ENCODE measurements around the gene FIZ1.

Gene FIZ1

DNA sequence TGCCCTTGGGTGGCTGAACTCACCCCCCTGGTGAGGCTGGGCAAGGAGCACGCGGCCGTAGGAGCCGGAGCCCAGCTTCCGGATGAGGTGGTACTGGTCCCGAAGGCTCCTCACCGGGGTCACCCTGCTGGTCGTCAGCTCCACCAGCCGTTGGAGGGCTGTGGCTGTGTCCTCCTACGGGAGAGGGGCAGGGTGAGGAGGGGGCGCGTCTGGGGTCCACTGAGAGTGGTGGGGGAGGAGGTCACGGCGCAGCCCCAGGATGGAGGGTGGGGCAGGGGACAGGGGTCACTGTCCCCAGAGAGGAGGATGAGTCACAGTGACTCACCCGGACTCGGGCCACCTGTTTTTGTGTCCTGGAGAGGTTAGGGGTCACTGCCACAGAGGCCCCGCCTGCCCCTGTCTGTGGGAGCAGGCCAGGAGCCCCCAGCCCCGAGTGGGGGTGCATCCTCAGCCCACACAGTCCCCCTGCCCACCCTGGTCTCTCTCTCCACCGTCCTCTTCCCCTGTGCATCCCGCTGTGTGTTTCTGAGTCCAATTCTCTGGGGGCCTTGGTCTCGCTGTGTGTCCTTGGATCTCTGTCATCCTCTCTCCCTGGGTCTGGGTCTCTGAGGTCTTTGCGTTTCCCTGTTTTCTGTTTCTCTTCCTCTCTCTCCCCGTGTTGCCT is 54.4 kb downstream of the FIZ1 start:
- TF ChIP-seq, protein P1, sequence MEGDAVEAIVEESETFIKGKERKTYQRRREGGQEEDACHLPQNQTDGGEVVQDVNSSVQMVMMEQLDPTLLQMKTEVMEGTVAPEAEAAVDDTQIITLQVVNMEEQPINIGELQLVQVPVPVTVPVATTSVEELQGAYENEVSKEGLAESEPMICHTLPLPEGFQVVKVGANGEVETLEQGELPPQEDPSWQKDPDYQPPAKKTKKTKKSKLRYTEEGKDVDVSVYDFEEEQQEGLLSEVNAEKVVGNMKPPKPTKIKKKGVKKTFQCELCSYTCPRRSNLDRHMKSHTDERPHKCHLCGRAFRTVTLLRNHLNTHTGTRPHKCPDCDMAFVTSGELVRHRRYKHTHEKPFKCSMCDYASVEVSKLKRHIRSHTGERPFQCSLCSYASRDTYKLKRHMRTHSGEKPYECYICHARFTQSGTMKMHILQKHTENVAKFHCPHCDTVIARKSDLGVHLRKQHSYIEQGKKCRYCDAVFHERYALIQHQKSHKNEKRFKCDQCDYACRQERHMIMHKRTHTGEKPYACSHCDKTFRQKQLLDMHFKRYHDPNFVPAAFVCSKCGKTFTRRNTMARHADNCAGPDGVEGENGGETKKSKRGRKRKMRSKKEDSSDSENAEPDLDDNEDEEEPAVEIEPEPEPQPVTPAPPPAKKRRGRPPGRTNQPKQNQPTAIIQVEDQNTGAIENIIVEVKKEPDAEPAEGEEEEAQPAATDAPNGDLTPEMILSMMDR (IDR thresholded peaks at IDR 0.05; ENCODE audit: low read depth, low read length) = no peak
- no peak overlapping the region for H3K4me3 ChIP-seq (ENCODE audit: low read depth, low read length)

DNA sequence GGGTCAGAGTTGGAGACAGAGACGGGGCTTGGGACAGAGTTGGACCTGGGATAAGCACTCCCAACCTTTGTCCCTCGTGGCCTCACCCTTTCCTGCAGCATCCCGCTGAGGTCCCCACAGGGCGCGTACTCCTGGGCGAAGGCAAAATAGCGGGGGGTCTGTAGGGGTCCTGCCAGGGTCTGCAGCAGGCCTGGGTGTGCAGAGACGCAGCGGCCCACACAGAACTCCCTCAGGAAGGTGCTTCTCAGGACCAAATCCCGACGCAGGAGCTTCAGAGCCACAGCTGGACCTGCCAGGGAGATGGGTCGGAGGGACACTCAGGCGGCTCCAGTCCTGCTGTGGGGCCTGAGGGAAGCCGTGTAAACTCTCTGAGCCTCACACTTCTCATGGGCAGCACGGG is 55.3 kb downstream of the FIZ1 start:
- TF ChIP-seq, protein P1 (IDR thresholded peaks at IDR 0.05; ENCODE audit: low read depth, low read length) = no peak
- H3K4me3 ChIP-seq (ENCODE audit: low read depth, low read length) = no peak overlapping the region

DNA sequence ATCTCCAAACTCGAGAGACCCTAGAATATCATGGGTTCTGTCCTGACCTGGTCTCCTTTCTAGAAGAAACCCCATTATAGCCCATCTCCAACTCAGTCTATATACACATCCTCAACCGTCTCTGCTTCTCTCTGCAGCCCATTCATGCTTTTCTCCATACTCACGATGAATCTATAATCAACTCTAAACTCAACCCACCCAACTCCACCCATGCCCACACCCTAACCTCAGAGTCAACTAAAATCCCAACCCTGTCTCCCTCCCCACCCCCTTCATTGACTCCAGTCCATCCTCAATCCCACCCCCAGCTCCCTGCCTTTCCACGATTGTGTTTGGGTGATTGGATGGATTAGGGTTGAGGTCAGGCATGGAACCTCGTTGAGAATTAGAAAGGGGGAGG is 55.8 kb downstream of the FIZ1 start:
- TF ChIP-seq, protein P1 (IDR thresholded peaks at IDR 0.05; ENCODE audit: low read depth, low read length) = no peak
- no peak overlapping the region for H3K4me3 ChIP-seq (ENCODE audit: low read depth, low read length)

DNA sequence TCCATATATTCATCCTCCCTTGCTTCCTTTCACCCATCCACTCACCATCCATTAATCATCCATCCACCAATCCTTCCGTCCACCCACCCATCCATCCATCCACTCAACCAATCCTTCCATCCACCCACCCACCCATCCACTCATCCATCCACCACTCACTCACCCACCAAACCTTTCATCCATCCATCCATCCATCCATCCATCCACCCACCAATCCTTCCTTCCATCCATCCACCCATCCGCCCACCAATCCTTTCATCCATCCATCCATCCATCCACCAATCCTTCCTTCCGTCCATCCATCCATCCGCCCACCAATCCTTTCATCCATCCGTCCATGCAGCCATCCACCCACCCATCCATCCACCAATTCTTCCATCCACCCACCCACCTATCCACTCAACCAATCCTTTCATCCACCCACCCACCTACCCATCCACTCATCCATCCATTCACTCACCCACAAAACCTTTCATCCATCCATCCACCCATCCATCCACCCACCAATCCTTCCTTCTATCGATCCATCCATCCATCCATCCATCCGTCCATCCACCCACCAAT is 56.9 kb downstream of the FIZ1 start:
- TF ChIP-seq, protein P1 (IDR thresholded peaks at IDR 0.05; ENCODE audit: low read depth, low read length) = no peak

More for the DNA sequence above, 56.9 kb downstream of the FIZ1 start:
- no peak overlapping the region for H3K4me3 ChIP-seq (ENCODE audit: low read depth, low read length)
